HepG2 (cell line): ENCODE measurements around the gene NCOA6. TPM values are rescaled to one million over a fixed set of nuclear protein-coding genes. Genes with fewer than 3 reads are reported as not detected.

Source experiments
- ATF7-NPFF ChIP-seq: sonication (generic); formaldehyde crosslinking; IDR thresholded peaks from 2 replicates; pipeline ENCODE4 v1.8.1; 2023; ENCODE audit warnings: mild to moderate bottlenecking, low read depth, missing genetic modification reagents, moderate library complexity
- GABPB1 ChIP-seq: IDR thresholded peaks from 2 replicates; pipeline ENCODE4 v1.6.1; 2016; ENCODE audit warnings: mild to moderate bottlenecking, missing genetic modification reagents, moderate library complexity, missing compliant biosample characterization
- GZF1 ChIP-seq: sonication (generic); formaldehyde crosslinking; IDR thresholded peaks from 2 replicates; pipeline ENCODE4 v1.5.1; 2020; ENCODE audit warnings: mild to moderate bottlenecking, missing genetic modification reagents
- NCOR1 ChIP-seq: fragments of 200-600 bp; sonication (generic); IDR thresholded peaks from 2 replicates; pipeline ENCODE4 v1.7.0; 2017; ENCODE audit warnings: antibody characterized with exemption, low read length, borderline replicate concordance
- NR2F6 ChIP-seq, 2 experiments: IDR thresholded peaks; 2 replicates each; pipeline ENCODE4 v1.6.1; 2016; ENCODE audit warnings: antibody characterized with exemption in 1 of 2, mild to moderate bottlenecking in 1 of 2
- SNAPC2 ChIP-seq: sonication (generic); formaldehyde crosslinking; IDR thresholded peaks from 2 replicates; pipeline ENCODE4 v1.8.1; 2022; ENCODE audit warnings: mild to moderate bottlenecking, missing genetic modification reagents
- U2AF2 ChIP-seq: fragments of 200-400 bp; formaldehyde crosslinking; IDR thresholded peaks from 2 replicates; pipeline ENCODE4 v1.6.1; 2017; ENCODE audit warnings: low read depth, mild to moderate bottlenecking, low read length
- ZNF121 ChIP-seq: sonication (generic); formaldehyde crosslinking; IDR thresholded peaks from 2 replicates; pipeline ENCODE4 v1.5.0; 2020; ENCODE audit warnings: mild to moderate bottlenecking, missing genetic modification reagents
- ZNF589 ChIP-seq: sonication (generic); formaldehyde crosslinking; conservative IDR thresholded peaks from 2 replicates; pipeline ENCODE4 v1.8.0; 2022; ENCODE audit warnings: mild to moderate bottlenecking, moderate library complexity, missing genetic modification reagents
- ZNF841 ChIP-seq: sonication (generic); formaldehyde crosslinking; IDR thresholded peaks from 2 replicates; pipeline ENCODE4 v1.8.1; 2023; ENCODE audit warnings: missing genetic modification reagents, borderline replicate concordance
- polyA plus RNA-seq, 8 experiments: library from polyadenylated mRNA; depleted of rRNA in 3 of 8; stranded (reverse) in 7 of 8; unstranded in 1 of 8; fragments of >200 nt; fragmentation: Illumina TruSeq in 4 of 8; extraction: Trizol in 4 of 8; gene quantifications; 2 replicates each; pipeline versions ENCODE4 v1.2.1 to v1.2.3, GENCODE V29; 2011 to 2016; ENCODE audit warnings: low read depth in 4 of 8, missing spikeins in 1 of 8, mixed read lengths in 1 of 8; ENCODE audit not compliant: insufficient read depth in 1 of 8
- total RNA-seq, 5 experiments: library from RNA; depleted of rRNA; stranded (reverse); fragments of >200 nt; fragmentation: Illumina TruSeq; extraction: Trizol; gene quantifications; 2 replicates each; pipeline ENCODE4 v1.2.3, GENCODE V29; 2016; ENCODE audit warnings: low read depth in 1 of 5
- TF ChIP-seq, protein P1 (sequence below): sonication (generic); formaldehyde crosslinking; IDR thresholded peaks from 2 replicates; pipeline ENCODE4 v1.4.0; 2020; ENCODE audit warnings: missing genetic modification reagents
- TF ChIP-seq, protein P2 (sequence below): IDR thresholded peaks from 2 replicates; pipeline ENCODE4 v1.6.1; 2016; ENCODE audit warnings: missing biosample characterization, missing genetic modification reagents, low read depth
- TF ChIP-seq, protein P3 (sequence below): sonication (generic); formaldehyde crosslinking; IDR thresholded peaks from 2 replicates; pipeline ENCODE4 v1.4.0; 2020; ENCODE audit warnings: missing genetic modification reagents; ENCODE audit errors: not compliant biosample characterization

NCOA6 gene
- total and polyA plus RNA-seq, 2 of the 13 experiments (the other 11 are each of a cell fraction or from before 2014, with no cell fraction given), result 11.2 to 29.3 TPM

DNA sequence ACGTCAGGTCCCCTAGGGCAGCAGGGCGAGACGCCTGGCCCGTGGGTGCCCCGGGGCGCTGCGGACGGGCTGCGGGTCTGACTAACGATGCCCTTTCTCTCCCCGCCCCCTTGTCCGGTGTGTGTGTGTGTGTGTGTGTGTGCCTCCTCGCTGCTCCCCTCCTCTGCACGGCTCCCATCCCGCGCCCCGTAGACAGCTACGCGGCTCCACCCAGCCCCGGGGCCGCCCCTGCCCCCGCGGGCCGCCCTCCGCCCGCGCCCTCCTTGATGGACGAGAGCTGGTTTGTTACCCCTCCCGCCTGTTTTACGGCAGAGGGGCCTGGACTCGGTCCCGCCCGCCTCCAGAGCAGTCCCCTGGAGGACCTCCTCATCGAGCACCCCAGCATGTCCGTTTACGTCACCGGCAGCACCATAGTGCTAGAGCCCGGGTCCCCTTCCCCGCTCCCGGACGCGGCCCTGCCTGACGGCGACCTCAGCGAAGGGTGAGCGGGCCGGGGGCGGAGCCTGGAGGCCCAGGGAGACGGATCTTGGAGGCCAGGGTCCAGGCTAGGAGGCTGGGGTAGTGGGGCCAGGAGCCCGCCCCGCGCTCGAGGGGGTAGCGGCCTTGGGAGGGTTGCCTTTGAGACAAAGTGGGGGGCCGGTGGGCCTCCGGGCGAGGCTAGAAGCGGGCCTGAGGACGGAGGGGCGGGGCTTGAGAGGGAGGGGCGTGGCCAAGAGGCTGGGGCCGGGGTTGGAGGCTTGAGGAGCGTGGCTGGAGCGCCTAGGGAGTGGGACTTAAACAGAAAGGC is 116.2 kb downstream of the NCOA6 start (continued):
- TF ChIP-seq, protein P1, sequence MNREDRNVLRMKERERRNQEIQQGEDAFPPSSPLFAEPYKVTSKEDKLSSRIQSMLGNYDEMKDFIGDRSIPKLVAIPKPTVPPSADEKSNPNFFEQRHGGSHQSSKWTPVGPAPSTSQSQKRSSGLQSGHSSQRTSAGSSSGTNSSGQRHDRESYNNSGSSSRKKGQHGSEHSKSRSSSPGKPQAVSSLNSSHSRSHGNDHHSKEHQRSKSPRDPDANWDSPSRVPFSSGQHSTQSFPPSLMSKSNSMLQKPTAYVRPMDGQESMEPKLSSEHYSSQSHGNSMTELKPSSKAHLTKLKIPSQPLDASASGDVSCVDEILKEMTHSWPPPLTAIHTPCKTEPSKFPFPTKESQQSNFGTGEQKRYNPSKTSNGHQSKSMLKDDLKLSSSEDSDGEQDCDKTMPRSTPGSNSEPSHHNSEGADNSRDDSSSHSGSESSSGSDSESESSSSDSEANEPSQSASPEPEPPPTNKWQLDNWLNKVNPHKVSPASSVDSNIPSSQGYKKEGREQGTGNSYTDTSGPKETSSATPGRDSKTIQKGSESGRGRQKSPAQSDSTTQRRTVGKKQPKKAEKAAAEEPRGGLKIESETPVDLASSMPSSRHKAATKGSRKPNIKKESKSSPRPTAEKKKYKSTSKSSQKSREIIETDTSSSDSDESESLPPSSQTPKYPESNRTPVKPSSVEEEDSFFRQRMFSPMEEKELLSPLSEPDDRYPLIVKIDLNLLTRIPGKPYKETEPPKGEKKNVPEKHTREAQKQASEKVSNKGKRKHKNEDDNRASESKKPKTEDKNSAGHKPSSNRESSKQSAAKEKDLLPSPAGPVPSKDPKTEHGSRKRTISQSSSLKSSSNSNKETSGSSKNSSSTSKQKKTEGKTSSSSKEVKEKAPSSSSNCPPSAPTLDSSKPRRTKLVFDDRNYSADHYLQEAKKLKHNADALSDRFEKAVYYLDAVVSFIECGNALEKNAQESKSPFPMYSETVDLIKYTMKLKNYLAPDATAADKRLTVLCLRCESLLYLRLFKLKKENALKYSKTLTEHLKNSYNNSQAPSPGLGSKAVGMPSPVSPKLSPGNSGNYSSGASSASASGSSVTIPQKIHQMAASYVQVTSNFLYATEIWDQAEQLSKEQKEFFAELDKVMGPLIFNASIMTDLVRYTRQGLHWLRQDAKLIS (CRISPR knock-in tag), result no peak
- TF ChIP-seq NR2F6 (IDR thresholded peaks at IDR 0.05) (no peak), NR2F6 (CRISPR knock-in tag; IDR thresholded peaks at IDR 0.05) (no peak), U2AF2 (no peak), NCOR1 (no peak), ZNF841 (CRISPR knock-in tag) (no peak), ZNF121 (CRISPR knock-in tag) (no peak), ATF7-NPFF (CRISPR knock-in tag) (0 out of 2 replicates have a peak, but pooled peaks have one; percentile 35), GABPB1 (peak; percentile 14; the same call in 1 of the 2 replicates), ZNF589 (CRISPR knock-in tag) (no peak), SNAPC2 (no peak), GZF1 (CRISPR knock-in tag) (no peak)
- TF ChIP-seq, protein P2, sequence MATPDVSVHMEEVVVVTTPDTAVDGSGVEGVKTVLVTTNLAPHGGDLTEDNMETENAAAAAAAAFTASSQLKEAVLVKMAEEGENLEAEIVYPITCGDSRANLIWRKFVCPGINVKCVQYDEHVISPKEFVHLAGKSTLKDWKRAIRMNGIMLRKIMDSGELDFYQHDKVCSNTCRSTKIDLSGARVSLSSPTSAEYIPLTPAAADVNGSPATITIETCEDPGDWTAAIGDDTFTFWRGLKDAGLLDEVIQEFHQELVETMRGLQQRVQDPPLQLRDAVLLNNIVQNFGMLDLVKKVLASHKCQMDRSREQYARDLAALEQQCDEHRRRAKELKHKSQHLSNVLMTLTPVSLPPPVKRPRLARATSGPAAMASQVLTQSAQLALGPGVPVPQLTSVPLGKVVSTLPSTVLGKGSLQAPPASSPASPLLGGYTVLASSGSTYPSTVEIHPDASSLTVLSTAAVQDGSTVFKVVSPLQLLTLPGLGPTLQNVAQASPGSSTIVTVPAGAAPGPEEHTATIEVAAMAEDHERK (CRISPR knock-in tag), result no peak
- TF ChIP-seq, protein P3, sequence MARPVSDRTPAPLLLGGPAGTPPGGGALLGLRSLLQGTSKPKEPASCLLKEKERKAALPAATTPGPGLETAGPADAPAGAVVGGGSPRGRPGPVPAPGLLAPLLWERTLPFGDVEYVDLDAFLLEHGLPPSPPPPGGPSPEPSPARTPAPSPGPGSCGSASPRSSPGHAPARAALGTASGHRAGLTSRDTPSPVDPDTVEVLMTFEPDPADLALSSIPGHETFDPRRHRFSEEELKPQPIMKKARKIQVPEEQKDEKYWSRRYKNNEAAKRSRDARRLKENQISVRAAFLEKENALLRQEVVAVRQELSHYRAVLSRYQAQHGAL (CRISPR knock-in tag), result no peak
